Amygdala (tissue), 56 donors: Measurements from ENCODE around the gene ZNF92.
A peak's percentile ranks its signal among the peaks of the same experiment; 100 is the strongest.
"Not testable (repeated sequence)": the region's sequence is repeated elsewhere in the genome, so short reads cannot be mapped to it uniquely, and the experiment has no call there.

Experiments
- DNase-seq, 56 donors: peaks; one replicate each; lab custom pipeline; 2025; lab: John Stamatoyannopoulos, UW

ZNF92 gene

GRCh38 chr7:65422670-65423069 lies 49.0 kb downstream of the ZNF92 start:
- DNase-seq: no peak

- DNase-seq: not testable (repeated sequence)
Measured at GRCh38 chr7:65423286-65423685, 49.6 kb downstream of the ZNF92 start.

GRCh38 chr7:65429642-65430343 lies 56.1 kb downstream of the ZNF92 start:
- no peak for DNase-seq

DNA sequence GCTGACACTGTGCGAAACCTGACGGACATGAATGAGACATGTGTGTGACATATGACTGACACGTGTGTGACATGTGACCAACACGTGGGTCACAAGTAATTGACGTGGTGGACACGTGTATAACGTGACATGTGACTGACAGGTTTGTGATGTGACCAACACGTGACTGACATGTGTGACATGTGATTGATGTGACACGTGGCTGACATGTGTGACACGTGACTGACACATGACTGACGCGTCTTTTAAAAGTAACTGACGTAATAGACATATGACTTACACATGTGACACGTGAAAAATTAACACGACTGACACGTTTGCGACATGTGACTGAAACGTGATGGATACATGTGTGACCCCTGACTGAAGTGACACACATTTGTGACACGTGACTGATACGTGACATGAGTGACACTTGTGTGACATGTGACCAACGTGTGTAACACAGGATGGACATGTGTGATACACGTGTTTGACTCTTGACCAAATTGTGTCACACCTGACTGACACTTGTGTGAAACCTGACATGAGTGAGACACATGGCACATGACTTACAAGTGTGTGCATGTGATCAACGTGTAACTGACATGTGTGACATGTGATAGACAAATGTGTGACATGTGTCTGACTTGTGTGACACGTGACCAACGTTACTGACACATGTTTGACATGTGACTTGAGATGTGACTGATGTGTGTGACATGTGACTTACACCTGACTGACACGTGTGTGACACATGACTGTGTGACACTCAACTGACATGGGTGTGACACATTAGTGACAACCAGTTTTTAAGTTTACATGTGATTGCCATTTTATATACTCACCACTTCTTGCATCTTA lies 56.9 kb downstream of the ZNF92 start:
- no peak for DNase-seq

DNA sequence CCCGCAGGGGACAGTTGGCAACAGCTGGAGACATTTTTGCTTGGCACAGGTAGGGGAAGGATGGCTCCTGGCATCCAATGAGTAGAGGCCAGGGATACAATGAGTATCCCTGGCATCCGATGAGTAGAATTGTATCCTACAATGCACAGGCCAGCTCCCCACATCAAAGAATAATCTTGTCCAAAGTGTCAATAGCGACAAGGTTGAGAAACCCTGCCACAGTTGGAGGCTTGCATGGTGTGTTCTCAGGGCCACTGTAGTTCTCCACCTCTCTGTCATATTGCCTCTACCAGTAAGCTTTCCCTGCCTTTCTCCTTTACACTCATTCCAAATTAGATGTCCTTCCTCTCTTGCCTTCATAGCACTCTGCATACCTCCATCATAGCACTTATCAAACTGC lies 60.7 kb downstream of the ZNF92 start:
- no peak for DNase-seq

- no peak for DNase-seq
Measured at GRCh38 chr7:65436163-65436562, 62.5 kb downstream of the ZNF92 start.

DNA sequence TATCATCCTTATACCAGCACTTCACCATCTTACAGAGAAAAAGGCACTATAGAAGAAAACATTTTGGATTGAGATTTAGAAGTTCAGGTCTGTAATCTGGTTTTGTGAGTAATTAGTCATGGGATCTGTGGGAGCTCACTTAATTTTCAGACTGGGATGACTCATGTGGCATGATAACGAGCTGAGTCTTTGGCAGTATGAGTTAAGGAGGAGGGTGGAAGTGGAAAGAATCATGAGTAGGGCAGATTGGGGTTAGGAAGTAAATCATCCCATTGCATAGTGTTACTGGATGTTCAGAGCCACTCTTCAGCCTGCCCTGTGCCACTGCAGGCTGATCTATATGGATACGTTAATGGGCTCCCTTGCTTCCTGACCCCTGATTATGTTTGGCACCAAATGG lies 64.9 kb downstream of the ZNF92 start:
- DNase-seq: no peak

GRCh38 chr7:65441010-65441409 lies 67.4 kb downstream of the ZNF92 start:
- no peak for DNase-seq

DNA sequence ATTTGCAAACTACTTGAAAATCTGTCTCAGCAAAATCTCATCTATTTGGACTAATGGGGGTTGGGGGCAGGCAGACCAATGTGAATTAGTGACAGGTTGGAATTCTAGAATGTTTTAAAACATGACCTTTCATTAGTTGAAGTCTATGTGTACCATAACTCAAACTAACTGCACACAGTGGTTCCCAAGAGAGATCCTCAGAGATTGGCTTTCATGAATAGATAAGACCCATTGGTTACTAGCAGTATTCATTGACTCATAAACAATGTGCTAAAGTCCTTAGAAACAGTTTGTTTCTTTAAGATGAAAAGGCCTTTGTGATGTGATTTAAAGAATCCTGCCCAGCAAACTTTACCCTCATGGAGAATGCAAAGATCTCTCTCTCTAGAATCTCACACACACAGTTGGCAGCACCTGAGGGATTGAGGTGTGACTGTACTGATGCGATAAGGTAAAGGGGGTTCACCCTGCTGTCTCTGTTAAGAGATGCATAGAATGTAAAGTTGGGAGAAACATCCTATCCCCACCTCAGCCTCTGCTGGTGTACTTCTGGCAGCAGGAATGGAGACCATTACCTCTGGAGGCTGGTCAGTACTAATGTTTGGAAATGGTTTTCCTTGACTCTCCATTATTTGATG lies 70.7 kb downstream of the ZNF92 start:
- no peak for DNase-seq

- no peak for DNase-seq
Measured at GRCh38 chr7:65444899-65445823, 71.5 kb downstream of the ZNF92 start.

DNA sequence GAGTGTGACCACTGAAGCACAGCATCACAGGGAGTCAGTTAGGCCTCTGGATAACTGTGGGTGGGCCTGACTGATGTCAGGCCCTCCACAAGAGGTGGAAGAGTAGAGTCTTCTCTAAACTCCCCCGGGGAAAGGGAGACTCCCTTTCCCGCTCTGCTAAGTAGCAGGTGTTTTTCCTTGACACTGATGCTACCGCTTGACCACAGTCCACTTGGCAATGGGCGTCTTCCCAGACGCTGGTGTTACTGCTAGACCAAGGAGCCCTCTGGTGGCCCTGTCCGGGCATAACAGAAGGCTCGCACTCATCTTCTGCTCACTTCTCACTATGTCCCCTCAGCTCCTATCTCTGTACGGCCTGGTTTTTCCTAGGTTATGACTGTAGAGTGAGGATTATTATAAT lies 73.4 kb downstream of the ZNF92 start:
- peak in 2 of 56 donors; percentile 1 to 4 for DNase-seq

DNA sequence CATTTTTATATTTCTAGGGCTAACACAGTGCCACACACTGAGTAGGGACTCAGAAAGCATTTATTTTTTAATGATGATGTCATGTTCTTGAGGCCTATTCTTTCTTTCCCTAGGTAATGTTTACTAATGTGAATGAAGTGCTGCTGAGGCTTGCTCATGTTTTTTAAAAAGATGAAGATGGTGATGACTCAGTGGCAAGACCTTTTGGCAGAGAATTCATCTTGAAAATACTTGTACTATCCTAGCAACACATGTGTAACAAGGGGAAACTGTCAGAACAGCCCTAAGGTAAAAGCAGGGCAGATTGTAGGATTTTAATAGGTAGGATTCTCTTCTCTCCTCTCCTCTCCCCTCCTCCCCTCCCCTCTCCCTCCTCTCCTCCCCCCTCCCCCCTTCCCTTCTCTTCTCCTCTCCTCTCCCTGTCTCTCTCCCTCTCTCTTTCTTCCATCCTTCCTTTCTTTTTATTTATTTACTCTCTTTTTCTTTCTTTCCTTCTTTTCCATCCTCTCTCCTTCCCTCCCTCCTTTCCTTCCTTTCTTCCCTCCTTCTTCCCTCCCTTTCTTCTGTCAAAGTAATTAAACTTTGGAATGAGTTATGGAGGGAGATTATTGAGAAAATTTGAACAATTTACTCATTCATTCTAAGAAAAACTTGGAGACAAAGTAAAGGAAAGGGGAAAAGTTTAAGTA lies 75.3 kb downstream of the ZNF92 start:
- no peak for DNase-seq

DNA sequence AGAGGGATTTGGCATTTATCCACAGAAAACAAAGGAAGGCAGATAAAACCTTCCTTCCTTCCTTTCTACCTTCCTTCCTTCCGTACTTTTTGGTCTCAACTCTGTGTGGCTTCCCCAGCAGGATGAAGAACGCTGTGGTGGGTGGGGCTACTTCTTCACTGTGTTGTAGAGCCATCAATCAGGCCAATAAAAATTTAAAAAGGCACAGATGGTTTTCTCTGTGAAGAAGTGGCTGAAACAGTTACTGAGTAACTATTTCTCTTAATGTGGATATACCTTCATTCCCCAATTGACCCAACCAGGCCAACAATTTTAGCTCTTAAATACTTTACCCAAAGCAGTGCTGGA lies 75.8 kb downstream of the ZNF92 start:
- no peak for DNase-seq
